PC-9 (cell line): ENCODE results near the gene UPF2. TPM values are rescaled to one million over a fixed set of nuclear protein-coding genes. Genes with fewer than 3 reads are reported as not detected.

ENCODE experiments used
- BruUV-seq: library from RNA; stranded (reverse); fragments of 400-500 nt; replicated peaks from 2 replicates; lab custom pipeline; 2021; lab: Mats Ljungman, UMichigan
- CTCF ChIA-PET: fragments of 300-600 bp; sonication (Branson Sonifier 250); formaldehyde crosslinking; loops from one replicate; lab custom pipeline; 2022; ENCODE audit warnings: antibody characterized with exemption; lab: Charles Lee
- POLR2A ChIA-PET: fragments of 300-600 bp; sonication (Branson Sonifier 250); formaldehyde crosslinking; loops from one replicate; lab custom pipeline; 2022; ENCODE audit warnings: antibody characterized with exemption; ENCODE audit not compliant: unreplicated experiment; lab: Charles Lee
- DNase-seq, 2 experiments: peaks; one replicate each; pipeline versions ENCODE4 v3.0.0 to v3.0.0-alpha.2; 2015 to 2022; ENCODE audit warnings: mixed read lengths in 1 of 2
- H2AFZ ChIP-seq: fragments of 200-600 bp; sonication (generic); 2 replicates; pipeline ENCODE4 v1.8.1; 2017; ENCODE audit warnings: antibody characterized with exemption
- H3F3A ChIP-seq: fragments of 200-600 bp; sonication (generic); 2 replicates; pipeline ENCODE4 v1.8.1; 2017; ENCODE audit warnings: antibody characterized with exemption, mild to moderate bottlenecking, low read depth; ENCODE audit not compliant: insufficient read depth
- H3K27ac ChIP-seq: fragments of 200-600 bp; sonication (generic); 2 replicates; pipeline ENCODE4 v1.6.1; 2016; ENCODE audit warnings: mixed run types
- H3K27me3 ChIP-seq: fragments of 200-600 bp; sonication (generic); 2 replicates; pipeline ENCODE4 v1.6.1; 2016; ENCODE audit warnings: low read depth, mixed run types; ENCODE audit not compliant: insufficient read depth
- H3K36me3 ChIP-seq: fragments of 200-600 bp; sonication (generic); 2 replicates; pipeline ENCODE4 v1.6.1; 2016; ENCODE audit warnings: low read depth, mixed run types
- H3K4me1 ChIP-seq: fragments of 200-600 bp; sonication (generic); replicated peaks from 2 replicates; pipeline ENCODE4 v1.6.1; 2016; ENCODE audit warnings: mixed run types; ENCODE audit not compliant: insufficient read depth
- H3K4me2 ChIP-seq: fragments of 200-600 bp; sonication (generic); 2 replicates; pipeline ENCODE4 v1.6.1; 2017; ENCODE audit warnings: mixed run types
- H3K4me3 ChIP-seq: fragments of 200-600 bp; sonication (generic); 2 replicates; pipeline ENCODE4 v1.6.1; 2016; ENCODE audit warnings: mixed run types
- H3K79me2 ChIP-seq: fragments of 200-600 bp; sonication (generic); 2 replicates; pipeline ENCODE4 v1.6.1; 2017; ENCODE audit warnings: low read depth, mixed run types
- H3K9me2 ChIP-seq: fragments of 200-600 bp; sonication (generic); 2 replicates; pipeline ENCODE4 v1.8.1; 2017; ENCODE audit warnings: mild to moderate bottlenecking; ENCODE audit not compliant: insufficient read depth
- H3K9me3 ChIP-seq: fragments of 200-600 bp; sonication (generic); 2 replicates; pipeline ENCODE4 v1.8.1; 2016; ENCODE audit warnings: low read depth; ENCODE audit not compliant: insufficient read depth
- H4K20me1 ChIP-seq: fragments of 200-600 bp; sonication (generic); 2 replicates; pipeline ENCODE4 v1.8.1; 2017; ENCODE audit not compliant: insufficient read depth
- CTCF ChIP-seq: fragments of 200-600 bp; sonication (generic); conservative IDR thresholded peaks from 2 replicates; pipeline ENCODE4 v1.6.1; 2017; ENCODE audit warnings: mixed run types, antibody characterized with exemption, mild to moderate bottlenecking, moderate library complexity
- EZH2 ChIP-seq: fragments of 200-600 bp; sonication (generic); IDR thresholded peaks from 2 replicates; pipeline ENCODE4 v1.8.0; 2017; ENCODE audit warnings: antibody characterized with exemption, low read depth
- intact Hi-C: fragments of 100-400 bp; cut with micrococcal nuclease; formaldehyde crosslinking; loops from one replicate; pipeline ENCODE4 v1.10.0; 2022; ENCODE audit not compliant: unreplicated experiment
- total RNA-seq: library from RNA; stranded (reverse); gene quantifications from 2 replicates; pipeline ENCODE4 v1.2.3, GENCODE V29; 2021

Gene UPF2
- total RNA-seq, 1 experiment from 2014 or later: 25.9 TPM

GRCh38 chr10:11887381-11888227 lies 155.0 kb downstream of the UPF2 start:
- POLR2A ChIA-PET: no interaction called here
- H3K9me2 ChIP-seq: no peaks in the 10 kb centered on the region
- H3F3A ChIP-seq: peaks cover 15% of the 10 kb centered on the region
- intact Hi-C loops: no loop called here
- H3K4me1 ChIP-seq: peaks cover 33% of the 10 kb centered on the region
- no TSS peak for BruUV-seq
- DNase-seq: no peak
- no peaks in the 10 kb centered on the region for H3K79me2 ChIP-seq
- peak overlapping the region; percentile 65 for H3K27ac ChIP-seq
- CTCF ChIA-PET: no interaction called here
- H3K9me3 ChIP-seq: no peaks in the 10 kb centered on the region
- TF ChIP-seq CTCF (no peak), EZH2 (no peak)
- H4K20me1 ChIP-seq: no peaks in the 10 kb centered on the region
- H3K4me3 ChIP-seq: no peak overlapping the region
- no peak overlapping the region for H3K4me2 ChIP-seq
- H2AFZ ChIP-seq: no peak overlapping the region
- no peaks in the 10 kb centered on the region for H3K27me3 ChIP-seq
- H3K36me3 ChIP-seq: no peaks in the 10 kb centered on the region

GRCh38 chr10:11886851-11887250 lies 155.8 kb downstream of the UPF2 start:
- Histone ChIP-seq H3K27ac (peak overlapping the region; percentile 65), H3K36me3 (no peaks in the 10 kb centered on the region), H3K9me3 (no peaks in the 10 kb centered on the region), H3K9me2 (no peaks in the 10 kb centered on the region), H3K79me2 (no peaks in the 10 kb centered on the region), H3K27me3 (no peaks in the 10 kb centered on the region), H2AFZ (no peak overlapping the region), H4K20me1 (no peaks in the 10 kb centered on the region), H3K4me3 (no peak overlapping the region), H3K4me1 (peaks cover 39% of the 10 kb centered on the region), H3K4me2 (peak overlapping the region; percentile 13; the same call in 1 of the 2 replicates), H3F3A (peaks cover 23% of the 10 kb centered on the region)
- ChIA-PET POLR2A (no interaction called here), CTCF (no interaction called here)
- intact Hi-C loops: no loop called here
- no peak for TF ChIP-seq CTCF
- no peak for TF ChIP-seq EZH2
- no TSS peak for BruUV-seq
- DNase-seq: peak; percentile 45 to 66

GRCh38 chr10:11886138-11886474 lies 156.5 kb downstream of the UPF2 start:
- H2AFZ ChIP-seq: no peak overlapping the region
- intact Hi-C loops: no loop called here
- H3F3A ChIP-seq: peaks cover 30% of the 10 kb centered on the region
- CTCF ChIA-PET: interaction anchor here (0.9 kb wide), 1 partner anchor 100 kb away, joined by 3 read pairs; no protein-coding TSS in a partner anchor
- no peaks in the 10 kb centered on the region for H3K9me3 ChIP-seq
- no peak for DNase-seq
- H4K20me1 ChIP-seq: no peaks in the 10 kb centered on the region
- H3K4me3 ChIP-seq: no peak overlapping the region
- TF ChIP-seq EZH2: no peak
- TF ChIP-seq CTCF: no peak
- H3K79me2 ChIP-seq: no peaks in the 10 kb centered on the region
- H3K4me1 ChIP-seq: peaks cover 47% of the 10 kb centered on the region
- no peaks in the 10 kb centered on the region for H3K9me2 ChIP-seq
- H3K27ac ChIP-seq: peak overlapping the region; percentile 65
- BruUV-seq: no TSS peak
- no peaks in the 10 kb centered on the region for H3K36me3 ChIP-seq
- POLR2A ChIA-PET: interaction anchor here (0.6 kb wide), 1 partner anchor 10 kb away, joined by 8 read pairs; no protein-coding TSS in a partner anchor
- no peak overlapping the region for H3K4me2 ChIP-seq
- no peaks in the 10 kb centered on the region for H3K27me3 ChIP-seq
